IPS DF 19.7 (cell line): ENCODE results near the gene IL9R.
"Not testable (repeated sequence)": the region's sequence is repeated elsewhere in the genome, so short reads cannot be mapped to it uniquely, and the experiment has no call there.

ENCODE experiments used
- DNase-seq: peaks from one replicate; pipeline ENCODE4 v3.0.0-alpha.2; 2013; ENCODE audit warnings: low read depth, low spot score

Gene IL9R

DNA sequence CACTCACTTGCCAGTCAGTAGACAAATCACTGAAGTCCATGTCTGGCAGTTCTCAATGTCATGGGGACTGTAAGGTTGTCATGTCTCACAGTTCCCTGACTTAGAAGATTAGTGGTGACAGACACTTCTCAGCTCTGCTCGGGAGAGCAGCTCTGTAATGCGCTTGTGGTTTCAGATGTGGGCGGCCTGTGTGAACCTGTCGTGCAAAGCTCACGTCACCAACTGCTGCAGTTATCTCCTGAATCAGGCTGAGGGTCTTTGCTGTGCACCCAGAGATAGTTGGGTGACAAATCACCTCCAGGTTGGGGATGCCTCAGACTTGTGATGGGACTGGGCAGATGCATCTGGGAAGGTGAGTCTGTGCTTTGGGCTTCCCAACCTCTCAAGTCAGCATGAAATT lies at the start of gene IL9R:
Gene IL9R (plus strand): TSS at position 261 of the 400 bp plus-strand sequence. CDS start 64 bp downstream, at position 325.
- no peak for DNase-seq

- DNase-seq: no peak
Observed at GRCh38 chrX:155949098-155949497, 48.4 kb upstream of the IL9R start.

DNA sequence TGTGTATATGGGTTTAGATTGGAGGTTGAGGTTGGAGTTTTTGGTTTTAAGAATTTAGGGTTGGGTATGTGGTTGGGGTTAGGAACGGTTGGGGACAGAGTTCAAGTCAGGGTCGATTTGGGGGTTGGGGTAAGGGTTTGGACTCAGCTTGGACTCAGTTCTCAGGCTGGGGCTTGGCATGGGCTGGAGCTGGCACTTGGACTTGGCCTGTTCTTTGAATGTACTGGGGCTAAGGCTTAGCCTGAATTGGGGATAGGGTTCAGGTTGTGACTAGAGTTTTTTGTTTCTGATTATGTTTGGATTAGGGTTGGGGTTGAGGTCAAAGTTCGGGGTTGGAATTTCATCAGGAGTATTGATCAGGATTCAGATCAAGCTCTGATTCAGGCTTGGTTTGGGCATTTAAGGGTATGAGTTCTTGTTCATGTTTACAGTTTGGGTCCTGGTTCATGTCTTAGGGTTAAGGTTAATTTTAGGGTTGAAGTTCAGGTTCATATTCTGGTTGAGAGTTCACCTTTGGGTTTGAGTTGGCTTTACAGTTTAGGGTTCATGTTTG lies 46.2 kb upstream of the IL9R start:
- DNase-seq: no peak

GRCh38 chrX:155953055-155953454 lies 44.4 kb upstream of the IL9R start:
- no peak for DNase-seq

DNA sequence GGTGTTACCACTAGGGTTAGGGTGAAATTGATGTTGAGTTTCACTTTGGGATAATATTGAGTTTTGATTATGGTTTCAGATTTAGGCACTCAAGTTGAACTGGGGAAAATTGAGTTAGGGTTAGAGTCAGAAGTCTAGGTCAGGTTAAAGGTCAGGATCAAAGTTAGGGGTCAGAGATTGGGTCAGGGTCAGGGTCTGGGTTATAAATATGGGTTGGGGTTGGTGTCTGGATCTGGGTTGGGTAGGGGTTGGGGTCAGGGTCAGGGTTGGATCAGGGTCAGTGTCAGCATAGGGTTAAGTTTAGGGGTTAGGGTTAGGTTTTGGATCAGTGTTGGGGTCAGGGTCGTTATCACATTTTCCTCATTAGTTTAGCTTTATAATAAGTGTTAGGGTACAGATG lies 42.7 kb upstream of the IL9R start:
- no peak for DNase-seq

- DNase-seq: no peak
Observed at GRCh38 chrX:155956099-155956498, 41.4 kb upstream of the IL9R start.

DNA sequence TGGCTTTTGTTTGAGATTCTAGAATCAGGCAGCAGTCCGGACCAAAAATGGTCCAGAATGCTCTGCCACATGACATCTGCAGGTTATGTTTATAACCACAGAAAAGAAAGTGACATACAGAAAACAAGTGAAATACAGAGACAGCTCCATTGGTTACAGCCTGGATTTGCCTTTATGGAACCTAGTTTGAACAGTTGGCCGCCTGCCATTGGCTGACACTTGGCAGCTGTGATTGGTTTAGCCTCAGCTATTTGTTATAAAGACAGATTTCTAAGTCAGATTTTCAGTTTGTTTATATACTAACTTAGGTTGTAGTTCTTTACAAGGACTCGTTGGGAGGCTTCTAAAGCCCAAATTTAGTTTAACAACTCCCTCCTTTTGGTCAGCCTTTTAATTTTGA lies 40.8 kb upstream of the IL9R start:
- DNase-seq: no peak

DNA sequence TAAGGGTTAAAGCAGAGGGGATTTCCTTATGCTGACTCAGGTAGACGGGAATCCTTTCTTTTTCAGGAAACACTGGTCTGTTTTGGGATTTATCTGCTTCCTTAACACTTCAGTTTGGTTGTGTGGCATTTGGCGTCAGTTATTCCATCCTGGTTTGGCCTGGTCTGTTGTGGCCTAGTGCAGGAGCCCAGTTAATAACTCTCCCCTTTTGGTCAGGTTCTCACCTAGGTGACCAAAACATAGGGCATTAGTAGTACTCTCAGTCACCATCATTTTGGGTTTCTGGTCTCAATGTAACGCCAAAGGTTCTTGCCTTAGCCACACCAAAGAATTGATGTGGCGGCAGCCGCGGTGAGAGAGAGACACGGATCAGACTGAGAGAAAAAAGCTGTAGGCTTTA lies 39.7 kb upstream of the IL9R start:
- DNase-seq: no peak

GRCh38 chrX:155959018-155959587 lies 38.4 kb upstream of the IL9R start:
- no peak for DNase-seq

DNA sequence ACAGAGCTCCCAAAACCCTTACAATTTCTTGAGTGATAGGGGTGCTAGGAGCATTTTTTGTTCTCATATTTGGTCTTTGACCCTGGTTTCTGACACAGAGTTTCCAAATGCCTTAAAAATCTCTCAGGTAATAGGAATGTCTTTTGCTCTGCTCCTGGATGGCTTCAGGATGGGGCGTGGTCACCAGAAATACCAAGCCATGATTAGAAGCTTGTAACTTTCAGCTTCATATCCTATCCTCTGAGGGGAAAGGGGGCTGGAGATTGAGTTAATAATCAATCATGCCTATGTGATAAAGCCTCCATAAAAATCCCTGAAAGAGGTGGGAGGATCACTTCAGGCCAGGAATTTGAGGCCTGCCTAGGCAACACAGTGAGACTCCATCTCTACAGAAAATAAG lies 34.6 kb upstream of the IL9R start:
- no peak for DNase-seq

GRCh38 chrX:155966876-155967275 lies 30.6 kb upstream of the IL9R start:
- no peak for DNase-seq

DNA sequence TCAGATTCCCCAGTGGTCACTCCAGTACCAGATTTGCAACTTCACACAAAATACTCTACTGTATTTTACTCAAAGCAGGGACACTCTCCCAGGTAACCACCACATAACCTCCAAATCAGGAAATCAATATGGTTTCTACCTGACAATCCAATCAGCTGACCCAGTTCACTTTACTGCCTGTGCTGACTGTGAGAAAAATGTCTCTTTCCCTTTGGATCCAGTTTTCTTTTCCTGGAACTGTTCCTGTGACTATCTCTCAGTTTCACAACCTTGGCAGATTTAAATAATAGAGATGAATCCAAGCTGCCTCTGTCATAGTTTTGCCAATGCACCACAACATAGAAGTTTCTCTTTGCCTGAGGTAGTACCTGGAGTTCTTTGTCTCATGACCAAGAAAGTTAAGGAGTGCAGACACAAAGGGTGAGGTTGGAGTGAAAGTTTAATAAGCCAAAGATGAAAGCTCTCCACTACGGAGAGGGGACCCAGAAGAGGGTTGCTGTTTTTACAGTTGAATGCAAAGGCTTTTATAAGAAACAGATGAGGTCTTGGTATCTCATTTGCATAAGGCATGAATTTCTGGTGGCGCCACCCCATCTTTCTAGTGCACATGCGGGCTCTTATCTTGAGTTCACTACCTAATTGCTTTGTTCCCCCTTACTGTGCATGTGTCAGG lies 29.7 kb upstream of the IL9R start:
- DNase-seq: no peak

- DNase-seq: no peak
Observed at GRCh38 chrX:155968326-155968661, 29.2 kb upstream of the IL9R start.

- DNase-seq: no peak
Observed at GRCh38 chrX:155968791-155969190, 28.7 kb upstream of the IL9R start.

- not testable (repeated sequence) for DNase-seq
Observed at GRCh38 chrX:155971658-155972057, 25.8 kb upstream of the IL9R start.

DNA sequence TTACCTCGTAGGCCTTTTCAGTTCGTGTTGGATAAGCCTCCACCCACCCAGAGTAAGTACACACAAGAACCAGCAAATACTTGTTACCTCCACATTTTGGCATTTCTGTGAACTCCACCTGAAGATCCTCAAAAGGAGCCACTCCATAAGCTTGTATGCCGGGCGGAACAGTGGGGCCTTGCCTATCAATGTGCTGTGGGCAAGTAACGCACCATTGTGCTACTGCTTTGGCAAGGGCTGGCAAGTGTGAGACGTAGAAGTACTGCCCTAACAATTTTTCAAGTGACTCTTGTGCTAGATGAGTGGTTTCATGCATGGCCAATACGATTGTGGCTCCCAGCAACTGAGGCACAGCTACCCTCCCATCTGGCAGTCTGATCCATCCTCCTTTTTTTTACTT lies 25.3 kb upstream of the IL9R start:
- DNase-seq: not testable (repeated sequence)

DNA sequence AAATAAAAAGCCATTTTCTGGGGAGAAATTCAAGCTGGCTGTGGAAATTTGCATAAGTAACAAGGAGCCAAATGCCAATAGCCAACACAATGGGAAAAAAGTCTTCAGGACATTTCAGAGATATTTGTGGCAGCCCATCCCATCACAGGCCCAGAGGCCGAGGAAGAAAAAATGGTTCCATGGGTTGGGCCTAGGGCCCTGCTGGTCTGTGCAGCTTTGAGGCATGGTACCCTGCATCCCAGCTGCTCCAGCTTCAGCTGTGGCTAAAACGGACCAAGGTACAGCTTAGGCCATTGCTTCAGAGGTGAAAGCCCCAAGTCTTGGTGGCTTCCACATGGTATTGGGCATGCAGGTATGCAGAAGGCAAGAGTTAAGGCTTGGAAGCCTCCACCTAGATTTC lies 14.2 kb upstream of the IL9R start:
- no peak for DNase-seq

DNA sequence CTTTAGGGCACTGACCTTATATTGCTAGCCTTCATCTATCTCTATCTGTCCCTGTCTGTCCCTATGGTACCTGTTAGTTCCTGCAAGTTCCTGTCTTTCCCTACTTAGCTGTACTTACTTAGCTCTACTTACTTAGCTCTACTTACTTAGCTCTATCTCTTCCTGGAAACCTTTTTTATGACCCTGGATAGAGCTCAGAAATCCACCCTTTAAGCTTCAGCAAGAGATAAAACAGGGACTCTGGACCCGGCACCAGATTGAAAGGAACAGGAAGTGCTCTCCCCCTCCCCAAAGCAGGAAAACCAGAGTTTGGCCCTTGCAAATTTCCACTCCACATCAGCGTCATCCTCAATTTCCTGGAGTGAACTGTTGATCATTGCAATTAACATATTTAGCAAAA lies 12.3 kb upstream of the IL9R start:
- DNase-seq: no peak

DNA sequence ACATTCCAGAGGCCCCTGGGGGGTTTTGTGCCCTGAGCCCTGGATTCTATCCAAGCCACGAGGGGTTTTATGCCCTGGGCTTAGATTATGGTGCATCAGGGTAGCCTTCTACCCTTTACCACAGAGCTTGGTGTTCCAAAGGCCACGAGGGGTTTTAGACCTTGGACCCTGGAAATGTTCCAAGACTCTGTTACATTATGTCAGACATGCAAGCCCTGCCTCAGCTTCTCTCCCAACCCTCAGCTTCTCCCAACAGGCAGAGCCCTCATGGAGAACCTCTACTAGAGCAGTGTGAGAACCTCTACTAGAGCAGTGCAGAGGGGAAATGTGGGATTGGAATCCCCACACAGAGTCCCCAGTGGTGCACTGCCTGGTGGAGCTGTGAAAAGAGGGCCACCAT lies 10.5 kb upstream of the IL9R start:
- DNase-seq: not testable (repeated sequence)

- DNase-seq: no peak
Observed at GRCh38 chrX:155988859-155989258, 8.6 kb upstream of the IL9R start.

- DNase-seq: no peak
Observed at GRCh38 chrX:155993421-155993820, 4.1 kb upstream of the IL9R start.

DNA sequence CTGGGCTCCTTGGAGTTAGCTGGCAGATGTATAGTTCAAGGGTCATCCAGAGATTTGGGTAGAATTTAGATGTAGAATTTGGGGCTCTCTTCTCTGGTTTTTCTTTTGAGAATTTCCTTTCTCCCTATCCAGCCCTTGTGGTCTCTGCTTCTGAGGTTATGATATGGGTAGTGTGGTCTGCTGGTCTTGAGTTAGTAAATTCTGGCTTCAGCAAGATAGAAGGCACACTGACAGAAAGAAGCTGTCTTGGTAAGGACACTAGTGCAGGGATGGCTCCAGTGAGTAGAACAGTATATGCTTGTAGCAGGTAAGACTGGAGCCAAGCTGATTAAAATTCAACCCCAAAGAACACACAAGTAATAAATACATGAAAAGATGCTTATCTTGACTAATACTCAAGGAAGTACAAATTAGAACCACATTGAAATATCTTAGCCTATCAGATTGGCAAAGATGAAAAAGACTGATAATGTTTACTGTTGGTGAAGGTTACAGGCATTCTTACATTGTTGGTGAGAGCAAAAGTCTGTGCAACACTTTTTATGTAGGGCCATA lies 2.1 kb upstream of the IL9R start:
- DNase-seq: no peak

GRCh38 chrX:155998116-155998515 lies 620 bp downstream of the IL9R start:
- DNase-seq: no peak
